Measurements from ENCODE around the gene SCRT2. TPM values are rescaled to one million over a fixed set of nuclear protein-coding genes. Genes with fewer than 3 reads are reported as not detected.

Gene SCRT2
- polyA plus RNA-seq, 1 of the 3 experiments (the other 2 are of a cell fraction): not detected

GRCh38 chr20:663315-664090 is 12.1 kb downstream of the SCRT2 start:
- no peak for DNase-seq
- Histone ChIP-seq H4K20me1 (ENCODE audit: insufficient read depth) (no peaks in the 10 kb centered on the region), H3K4me3 (ENCODE audit: low read depth in 2 of 2, low read length in 1 of 2) (no peak overlapping the region), H3K9ac (no peak overlapping the region), H2AFZ (ENCODE audit: low read depth) (no peak overlapping the region), H3K4me1 (ENCODE audit: control insufficient read depth in 1 of 2, insufficient read depth in 2 of 2, low read depth in 1 of 2, low read length in 1 of 2) (no peaks in the 10 kb centered on the region), H3K27ac (ENCODE audit: low read depth in 2 of 2, low read length in 1 of 2) (no peak overlapping the region), H3K27me3 (ENCODE audit: insufficient read depth) (no peaks in the 10 kb centered on the region; the same call in 1 of the 2 replicates), H3K4me2 (no peak overlapping the region), H3K9me2 (no peaks in the 10 kb centered on the region), H3F3A (replicated peaks; ENCODE audit: insufficient read depth) (no peaks in the 10 kb centered on the region), H3K36me3 (replicated peaks in 1 of 2; ENCODE audit: control insufficient read depth in 1 of 2, insufficient read depth in 2 of 2, low read length in 1 of 2) (no peaks in the 10 kb centered on the region), H3K79me2 (ENCODE audit: insufficient read depth) (no peaks in the 10 kb centered on the region), H3K9me3 (no peaks in the 10 kb centered on the region)
- TF ChIP-seq CTCF (IDR thresholded peaks at IDR 0.05) (no peak), TEAD4 (IDR thresholded peaks at IDR 0.05; ENCODE audit: borderline replicate concordance, insufficient read depth) (no peak), SMC3 (IDR thresholded peaks at IDR 0.05; ENCODE audit: low read depth, low read length) (no peak), RXRA (IDR thresholded peaks at IDR 0.05; ENCODE audit: borderline replicate concordance, low read depth) (no peak), RAD21 (IDR thresholded peaks at IDR 0.05; ENCODE audit: low read length) (no peak), JUND (IDR thresholded peaks at IDR 0.05) (no peak), FOXM1 (IDR thresholded peaks at IDR 0.05; ENCODE audit: low read depth) (no peak), TCF12 (IDR thresholded peaks at IDR 0.05) (no peak)
- CTCF ChIA-PET: interaction anchor here (1.2 to 2.5 kb wide), 4 partner anchors 18 to 76 kb away, joined by 4 to 8 read pairs (median 6); no protein-coding TSS in a partner anchor
- 90% methylated on average over 41 of the region's 84 CpGs for WGBS (ENCODE audit: low lambda C conversion rate)
- POLR2A ChIA-PET: no interaction called here

GRCh38 chr20:662277-663192 is 13.1 kb downstream of the SCRT2 start:
- POLR2A ChIA-PET: no interaction called here
- no peaks in the 10 kb centered on the region for H3K9me3 ChIP-seq

More at GRCh38 chr20:662277-663192, 13.1 kb downstream of the SCRT2 start:
- no peaks in the 10 kb centered on the region for H3K4me1 ChIP-seq (ENCODE audit: control insufficient read depth in 1 of 2, insufficient read depth in 2 of 2, low read depth in 1 of 2, low read length in 1 of 2)
- no peaks in the 10 kb centered on the region for H3F3A ChIP-seq (replicated peaks; ENCODE audit: insufficient read depth)
- H3K4me3 ChIP-seq (ENCODE audit: low read depth in 2 of 2, low read length in 1 of 2): no peak overlapping the region
- WGBS (ENCODE audit: low lambda C conversion rate): 71% methylated on average over 16 of the region's 16 CpGs
- H2AFZ ChIP-seq (ENCODE audit: low read depth): no peak overlapping the region
- no peak overlapping the region for H3K4me2 ChIP-seq
- CTCF ChIA-PET: interaction anchor here (1.3 to 2.5 kb wide), 2 partner anchors 66 to 77 kb away, joined by 5 to 8 read pairs; no protein-coding TSS in a partner anchor
- H3K79me2 ChIP-seq (ENCODE audit: insufficient read depth): no peaks in the 10 kb centered on the region
- H3K9me2 ChIP-seq: no peaks in the 10 kb centered on the region
- no peak for DNase-seq
- no peaks in the 10 kb centered on the region for H4K20me1 ChIP-seq (ENCODE audit: insufficient read depth)
- TF ChIP-seq NFIC (IDR thresholded peaks at IDR 0.05; ENCODE audit: borderline replicate concordance) (no peak), MEF2A (IDR thresholded peaks at IDR 0.05; ENCODE audit: borderline replicate concordance, low read depth) (no peak), FOSL2 (IDR thresholded peaks at IDR 0.05; ENCODE audit: borderline replicate concordance, low read depth) (no peak), GATA2 (CRISPR knock-in tag; IDR thresholded peaks at IDR 0.05) (no peak), GABPA (IDR thresholded peaks at IDR 0.05; ENCODE audit: low read depth) (no peak), CHD2 (IDR thresholded peaks at IDR 0.05; ENCODE audit: low read length, partially characterized antibody) (no peak), TCF12 (IDR thresholded peaks at IDR 0.05) (no peak)
- no peaks in the 10 kb centered on the region; the same call in 1 of the 2 replicates for H3K27me3 ChIP-seq (ENCODE audit: insufficient read depth)
- no peak overlapping the region for H3K27ac ChIP-seq (ENCODE audit: low read depth in 2 of 2, low read length in 1 of 2)
- H3K9ac ChIP-seq: no peak overlapping the region
- H3K36me3 ChIP-seq (replicated peaks in 1 of 2; ENCODE audit: control insufficient read depth in 1 of 2, insufficient read depth in 2 of 2, low read length in 1 of 2): no peaks in the 10 kb centered on the region

Measured in SK-N-SH (cell line).